ENCODE results near the gene USP14. TPM values are rescaled to one million over a fixed set of nuclear protein-coding genes. Genes with fewer than 3 reads are reported as not detected.

The USP14 gene
- total and polyA plus RNA-seq, 2 donors (not counting 3 experiments of a cell fraction or from before 2014, with no cell fraction given) = 13.2 to 98.4 TPM

GRCh38 chr18:210733-211132 lies 52.4 kb downstream of the USP14 start:
- ChIA-PET POLR2A (no interaction called here), CTCF (interaction anchor here (1.0 to 1.1 kb wide), 2 partner anchors 12 to 18 kb away, joined by 3 read pairs; no protein-coding TSS in a partner anchor)
- Histone ChIP-seq H3K79me2 (ENCODE audit: control insufficient read depth, insufficient read depth, low read length) (peaks cover 4% of the 10 kb centered on the region), H3K36me3 (ENCODE audit: control insufficient read depth in 2 of 2, extremely low read depth in 1 of 2, insufficient read depth in 2 of 2, low read length in 2 of 2) (peaks cover 13 to 29% of the 10 kb centered on the region in 2 experiments), H4K20me1 (replicated peaks; ENCODE audit: control insufficient read depth, extremely low read depth, insufficient read depth, low read length) (no peaks in the 10 kb centered on the region), H3K9me1 (replicated peaks; ENCODE audit: control insufficient read depth, extremely low read depth, insufficient read depth, low read length) (no peaks in the 10 kb centered on the region), H3K4me3 (replicated peaks in 1 of 3; ENCODE audit: insufficient read depth in 1 of 3, low read depth in 1 of 3, low read length in 3 of 3) (no peak overlapping the region), H3K9me3 (replicated peaks; ENCODE audit: control insufficient read depth, insufficient read depth, low read length) (no peaks in the 10 kb centered on the region), H3K9ac (replicated peaks; ENCODE audit: extremely low read depth, insufficient read depth, low read length) (no peak overlapping the region), H3K27ac (ENCODE audit: insufficient read depth, low read depth, low read length) (no peak overlapping the region), H3K27me3 (ENCODE audit: control insufficient read depth in 2 of 2, insufficient read depth in 2 of 2, low read length in 2 of 2) (no peaks in the 10 kb centered on the region), H3K4me1 (ENCODE audit: control insufficient read depth, extremely low read depth, insufficient read depth, low read length) (peaks cover 9% of the 10 kb centered on the region), H2AFZ (ENCODE audit: low read depth, low read length) (no peak overlapping the region), H3K4me2 (ENCODE audit: insufficient read depth, low read length) (no peak overlapping the region)
- no TSS peak for BruUV-seq (replicated peaks)
- TF ChIP-seq POLR2A (IDR thresholded peaks at IDR 0.05; ENCODE audit: low read depth, low read length) (no peak), MYC (IDR thresholded peaks at IDR 0.05; ENCODE audit: low read depth, low read length) (no peak), POLR2AphosphoS5 (IDR thresholded peaks at IDR 0.05; ENCODE audit: insufficient read depth, low read depth, low read length) (no peak), FOS (IDR thresholded peaks at IDR 0.05; ENCODE audit: borderline replicate concordance, insufficient read depth, low read length) (no peak), EZH2 (IDR thresholded peaks at IDR 0.05; ENCODE audit: borderline replicate concordance, low read depth, low read length, severe bottlenecking) (no peak), GATA2 (IDR thresholded peaks at IDR 0.05; ENCODE audit: insufficient read depth, insufficient read length, low read depth, low read length) (no peak), CTCF (IDR thresholded peaks at IDR 0.05; ENCODE audit: extremely low read depth in 1 of 2, insufficient read depth in 1 of 2, low read depth in 1 of 2, low read length in 2 of 2) (no peak), MAX (IDR thresholded peaks at IDR 0.05; ENCODE audit: insufficient read depth, insufficient read length) (no peak)
- dilution Hi-C loops (cut with MboI; ENCODE audit: extremely low pct_ligation_motif_present, low sequenced_read_pairs) = no loop called here
- FAIRE-seq = no peak
- DNase-seq (ENCODE audit: low read depth, low spot score) = no peak
- intact Hi-C loops (cut with micrococcal nuclease) = no loop called here
